Measurements from ENCODE around the gene HBG1. TPM values are rescaled to one million over a fixed set of nuclear protein-coding genes. Genes with fewer than 3 reads are reported as not detected.

Gene HBG1
- total RNA-seq, 1 donor from 2014 or later: not detected

DNA sequence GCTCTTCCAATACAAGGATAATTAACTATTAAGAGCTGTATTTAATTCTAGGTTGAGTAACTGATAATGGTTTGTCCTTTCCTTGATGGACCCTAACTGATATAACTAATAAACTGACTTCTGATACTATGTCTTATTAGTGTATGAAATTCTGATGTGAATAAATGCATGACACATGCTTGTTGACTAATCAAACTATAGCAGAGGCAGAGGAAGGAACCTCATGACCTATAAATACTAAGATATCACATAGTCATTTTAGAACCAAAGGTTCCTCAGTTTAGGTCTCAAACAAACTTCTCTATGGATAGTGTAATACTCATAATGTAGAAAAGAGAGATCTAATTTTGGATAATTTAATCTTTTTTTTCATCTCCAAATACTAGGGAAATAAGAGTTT is 10.6 kb downstream of the HBG1 start:
- peaks cover 3% of the 10 kb centered on the region for H3K4me1 Mint-ChIP-seq
- CTCF ChIA-PET: no interaction called here
- H3K27ac Mint-ChIP-seq: no peak overlapping the region
- POLR2A ChIA-PET: no interaction called here
- no peaks in the 10 kb centered on the region for H3K9me3 Mint-ChIP-seq
- ATAC-seq (ENCODE audit: low read depth): no peak
- H3K4me3 Mint-ChIP-seq: no peak overlapping the region
- no peak for DNase-seq
- H3K27me3 Mint-ChIP-seq: peaks cover 6% of the 10 kb centered on the region
- TF ChIP-seq, protein P1, sequence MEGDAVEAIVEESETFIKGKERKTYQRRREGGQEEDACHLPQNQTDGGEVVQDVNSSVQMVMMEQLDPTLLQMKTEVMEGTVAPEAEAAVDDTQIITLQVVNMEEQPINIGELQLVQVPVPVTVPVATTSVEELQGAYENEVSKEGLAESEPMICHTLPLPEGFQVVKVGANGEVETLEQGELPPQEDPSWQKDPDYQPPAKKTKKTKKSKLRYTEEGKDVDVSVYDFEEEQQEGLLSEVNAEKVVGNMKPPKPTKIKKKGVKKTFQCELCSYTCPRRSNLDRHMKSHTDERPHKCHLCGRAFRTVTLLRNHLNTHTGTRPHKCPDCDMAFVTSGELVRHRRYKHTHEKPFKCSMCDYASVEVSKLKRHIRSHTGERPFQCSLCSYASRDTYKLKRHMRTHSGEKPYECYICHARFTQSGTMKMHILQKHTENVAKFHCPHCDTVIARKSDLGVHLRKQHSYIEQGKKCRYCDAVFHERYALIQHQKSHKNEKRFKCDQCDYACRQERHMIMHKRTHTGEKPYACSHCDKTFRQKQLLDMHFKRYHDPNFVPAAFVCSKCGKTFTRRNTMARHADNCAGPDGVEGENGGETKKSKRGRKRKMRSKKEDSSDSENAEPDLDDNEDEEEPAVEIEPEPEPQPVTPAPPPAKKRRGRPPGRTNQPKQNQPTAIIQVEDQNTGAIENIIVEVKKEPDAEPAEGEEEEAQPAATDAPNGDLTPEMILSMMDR (IDR thresholded peaks at IDR 0.05): no peak
- intact Hi-C loops (cut with micrococcal nuclease): no loop called here
- H3K36me3 Mint-ChIP-seq (ENCODE audit: low read depth): no peaks in the 10 kb centered on the region

- intact Hi-C loops (cut with micrococcal nuclease): no loop called here
- CTCF ChIA-PET: no interaction called here
- H3K4me3 Mint-ChIP-seq: no peak overlapping the region
Measured at GRCh38 chr11:5238486-5238885, 11.2 kb downstream of the HBG1 start.

GRCh38 chr11:5237420-5237819 is 12.2 kb downstream of the HBG1 start:
- no peak for ATAC-seq (ENCODE audit: low read depth)
- Mint-ChIP-seq H3K27ac (no peak overlapping the region), H3K4me3 (no peak overlapping the region), H3K9me3 (no peaks in the 10 kb centered on the region), H3K36me3 (ENCODE audit: low read depth) (no peaks in the 10 kb centered on the region), H3K27me3 (peaks cover 6% of the 10 kb centered on the region), H3K4me1 (peaks cover 3% of the 10 kb centered on the region)
- ChIA-PET CTCF (no interaction called here), POLR2A (no interaction called here)
- intact Hi-C loops (cut with micrococcal nuclease): no loop called here
- TF ChIP-seq, protein P1 (IDR thresholded peaks at IDR 0.05): no peak
- no peak for DNase-seq

More at GRCh38 chr11:5238486-5238885, 11.2 kb downstream of the HBG1 start:
- H3K27me3 Mint-ChIP-seq: peaks cover 6% of the 10 kb centered on the region
- H3K9me3 Mint-ChIP-seq: no peaks in the 10 kb centered on the region
- no peaks in the 10 kb centered on the region for H3K36me3 Mint-ChIP-seq (ENCODE audit: low read depth)
- peaks cover 3% of the 10 kb centered on the region for H3K4me1 Mint-ChIP-seq
- no peak for ATAC-seq (ENCODE audit: low read depth)
- H3K27ac Mint-ChIP-seq: no peak overlapping the region
- no peak for DNase-seq
- POLR2A ChIA-PET: no interaction called here
- TF ChIP-seq, protein P1 (IDR thresholded peaks at IDR 0.05): no peak

DNA sequence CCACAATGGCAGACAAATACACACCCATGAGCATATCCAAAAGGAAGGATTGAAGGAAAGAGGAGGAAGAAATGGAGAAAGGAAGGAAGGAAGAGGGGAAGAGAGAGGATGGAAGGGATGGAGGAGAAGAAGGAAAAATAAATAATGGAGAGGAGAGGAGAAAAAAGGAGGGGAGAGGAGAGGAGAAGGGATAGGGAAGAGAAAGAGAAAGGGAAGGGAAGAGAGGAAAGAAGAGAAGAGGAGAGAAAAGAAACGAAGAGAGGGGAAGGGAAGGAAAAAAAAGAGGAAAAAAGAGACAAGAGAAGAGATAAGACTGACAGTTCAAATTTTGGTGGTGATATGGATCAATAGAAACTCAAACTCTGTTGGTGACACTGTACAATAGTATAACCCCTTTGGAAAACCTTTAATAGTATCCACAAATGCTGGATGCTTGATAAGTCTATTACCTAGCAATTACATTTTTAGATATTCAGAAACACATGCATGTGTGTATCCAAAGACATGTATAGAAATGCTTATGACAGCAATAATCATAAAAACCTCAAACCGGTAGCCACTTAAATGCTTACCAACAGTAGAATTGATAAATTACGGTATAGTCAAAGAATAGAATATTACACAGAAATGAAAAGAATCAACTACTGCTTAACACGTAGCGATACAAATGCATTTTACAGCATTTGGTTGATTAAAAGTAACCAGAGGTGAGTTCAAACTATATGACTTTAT is 14.1 kb downstream of the HBG1 start:
- DNase-seq (no peak), ATAC-seq (ENCODE audit: low read depth) (no peak)
- TF ChIP-seq, protein P1 (IDR thresholded peaks at IDR 0.05): no peak
- Mint-ChIP-seq H3K9me3 (no peaks in the 10 kb centered on the region), H3K27ac (no peak overlapping the region), H3K4me1 (peaks cover 3% of the 10 kb centered on the region), H3K27me3 (peaks cover 6% of the 10 kb centered on the region), H3K4me3 (no peak overlapping the region), H3K36me3 (ENCODE audit: low read depth) (no peaks in the 10 kb centered on the region)
- intact Hi-C loops (cut with micrococcal nuclease): no loop called here
- CTCF ChIA-PET: no interaction called here
- POLR2A ChIA-PET: no interaction called here

DNA sequence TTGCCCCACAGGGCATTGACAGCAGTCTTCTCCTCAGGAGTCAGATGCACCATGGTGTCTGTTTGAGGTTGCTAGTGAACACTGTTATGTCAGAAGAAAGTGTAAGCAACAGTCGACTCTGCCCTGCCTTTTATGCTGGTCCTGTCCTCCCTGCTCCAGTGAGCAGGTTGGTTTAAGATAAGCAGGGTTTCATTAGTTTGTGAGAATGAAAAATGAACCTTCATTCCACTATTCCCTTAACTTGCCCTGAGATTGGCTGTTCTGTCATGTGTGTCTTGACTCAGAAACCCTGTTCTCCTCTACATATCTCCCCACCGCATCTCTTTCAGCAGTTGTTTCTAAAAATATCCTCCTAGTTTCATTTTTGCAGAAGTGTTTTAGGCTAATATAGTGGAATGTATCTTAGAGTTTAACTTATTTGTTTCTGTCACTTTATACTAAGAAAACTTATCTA is 15.2 kb downstream of the HBG1 start, which contains the start of gene HBD:
Gene HBD (minus strand): TSS at position 103 of the 454 bp plus-strand sequence. CDS start 50 bp downstream, at position 53.
- intact Hi-C loops (cut with micrococcal nuclease): no loop called here
- DNase-seq (no peak), ATAC-seq (ENCODE audit: low read depth) (no peak)
- H3K4me1 Mint-ChIP-seq: peaks cover 3% of the 10 kb centered on the region
- ChIA-PET POLR2A (no interaction called here), CTCF (no interaction called here)
- no peak within 1 kb of the TSS for H3K4me3 Mint-ChIP-seq
- H3K36me3 Mint-ChIP-seq (ENCODE audit: low read depth): no peaks in the 10 kb centered on the region
- H3K27ac Mint-ChIP-seq: no peak within 1 kb of the TSS
- TF ChIP-seq, protein P1 (IDR thresholded peaks at IDR 0.05): no peak
- H3K9me3 Mint-ChIP-seq: no peaks in the 10 kb centered on the region
- H3K27me3 Mint-ChIP-seq: peaks cover 4% of the 10 kb centered on the region
